Smooth muscle cell (in vitro differentiated cells): Measurements from ENCODE around the gene MR1. TPM values are rescaled to one million over a fixed set of nuclear protein-coding genes. Genes with fewer than 3 reads are reported as not detected.

Experiments used
- DNase-seq: peaks from one replicate; lab custom pipeline; 2025; ENCODE audit not compliant: unreplicated experiment; lab: John Stamatoyannopoulos, UW
- H2AFZ ChIP-seq: fragments of 200-600 bp; sonication (generic); 2 replicates; pipeline ENCODE4 v1.6.0; 2016; ENCODE audit warnings: antibody characterized with exemption, low read depth, mild to moderate bottlenecking
- H3F3A ChIP-seq: fragments of 200-600 bp; sonication (generic); 2 replicates; pipeline ENCODE4 v1.6.0; 2017; ENCODE audit warnings: antibody characterized with exemption, low read depth
- H3K27ac ChIP-seq: fragments of 200-600 bp; sonication (generic); 2 replicates; pipeline ENCODE4 v1.5.1; 2016; ENCODE audit warnings: low read depth, mild to moderate bottlenecking
- H3K27me3 ChIP-seq: fragments of 200-600 bp; sonication (generic); 2 replicates; pipeline ENCODE4 v1.6.1; 2016; ENCODE audit warnings: low read depth, mild to moderate bottlenecking
- H3K36me3 ChIP-seq: fragments of 200-600 bp; sonication (generic); 2 replicates; pipeline ENCODE4 v1.5.1; 2016; ENCODE audit warnings: low read depth
- H3K4me1 ChIP-seq: fragments of 200-600 bp; sonication (generic); 2 replicates; pipeline ENCODE4 v1.5.1; 2016; ENCODE audit warnings: low read depth
- H3K4me2 ChIP-seq: fragments of 200-600 bp; sonication (generic); 2 replicates; pipeline ENCODE4 v1.6.0; 2016; ENCODE audit warnings: mild to moderate bottlenecking
- H3K4me3 ChIP-seq: fragments of 200-600 bp; sonication (generic); 2 replicates; pipeline ENCODE4 v1.5.1; 2016; ENCODE audit warnings: mild to moderate bottlenecking
- H3K79me2 ChIP-seq: fragments of 200-600 bp; sonication (generic); 2 replicates; pipeline ENCODE4 v1.6.0; 2016; ENCODE audit warnings: low read depth, mild to moderate bottlenecking
- H3K9ac ChIP-seq: fragments of 200-600 bp; sonication (generic); 2 replicates; pipeline ENCODE4 v1.6.0; 2016; ENCODE audit warnings: low read depth
- H3K9me3 ChIP-seq: fragments of 200-600 bp; sonication (generic); replicated peaks from 2 replicates; pipeline ENCODE4 v1.5.1; 2016; ENCODE audit warnings: low read depth
- H4K20me1 ChIP-seq: fragments of 200-600 bp; sonication (generic); 2 replicates; pipeline ENCODE4 v1.6.0; 2016; ENCODE audit warnings: low read depth
- WGBS: methylation state at CpG from one replicate; pipeline ENCODE4 v1.1.7; 2016; ENCODE audit warnings: low lambda C conversion rate; 5-methylcytosine and 5-hydroxymethylcytosine counted together
- polyA plus RNA-seq: library from polyadenylated mRNA; unstranded; fragments of >200 nt; fragmentation: Nextera tagmentation; extraction: Ambion mirVana; gene quantifications from 2 replicates; pipeline ENCODE4 v1.2.1, GENCODE V29; 2016
- total RNA-seq: library from RNA; depleted of rRNA; stranded (reverse); fragments of >200 nt; gene quantifications from 2 replicates; pipeline ENCODE4 v1.2.3, GENCODE V29; 2014
- TF ChIP-seq, protein P1 (sequence below): fragments of 200-600 bp; sonication (generic); IDR thresholded peaks from 2 replicates; pipeline ENCODE4 v1.5.1; 2017; ENCODE audit warnings: borderline replicate concordance, mild to moderate bottlenecking, antibody characterized with exemption; ENCODE audit not compliant: insufficient read depth, poor library complexity, severe bottlenecking

The MR1 gene
- total and polyA plus RNA-seq, 2 experiments from 2014 or later: 0.26 to 2.1 TPM

- Histone ChIP-seq H3K4me2 (no peak overlapping the region), H2AFZ (no peak overlapping the region), H3F3A (no peaks in the 10 kb centered on the region), H3K27me3 (no peaks in the 10 kb centered on the region), H3K36me3 (no peaks in the 10 kb centered on the region), H3K79me2 (peaks cover 73% of the 10 kb centered on the region), H3K9ac (no peak overlapping the region), H3K4me3 (no peak overlapping the region), H4K20me1 (peaks cover 74% of the 10 kb centered on the region), H3K27ac (no peak overlapping the region), H3K4me1 (peaks cover 8% of the 10 kb centered on the region), H3K9me3 (no peaks in the 10 kb centered on the region)
- TF ChIP-seq, protein P1, sequence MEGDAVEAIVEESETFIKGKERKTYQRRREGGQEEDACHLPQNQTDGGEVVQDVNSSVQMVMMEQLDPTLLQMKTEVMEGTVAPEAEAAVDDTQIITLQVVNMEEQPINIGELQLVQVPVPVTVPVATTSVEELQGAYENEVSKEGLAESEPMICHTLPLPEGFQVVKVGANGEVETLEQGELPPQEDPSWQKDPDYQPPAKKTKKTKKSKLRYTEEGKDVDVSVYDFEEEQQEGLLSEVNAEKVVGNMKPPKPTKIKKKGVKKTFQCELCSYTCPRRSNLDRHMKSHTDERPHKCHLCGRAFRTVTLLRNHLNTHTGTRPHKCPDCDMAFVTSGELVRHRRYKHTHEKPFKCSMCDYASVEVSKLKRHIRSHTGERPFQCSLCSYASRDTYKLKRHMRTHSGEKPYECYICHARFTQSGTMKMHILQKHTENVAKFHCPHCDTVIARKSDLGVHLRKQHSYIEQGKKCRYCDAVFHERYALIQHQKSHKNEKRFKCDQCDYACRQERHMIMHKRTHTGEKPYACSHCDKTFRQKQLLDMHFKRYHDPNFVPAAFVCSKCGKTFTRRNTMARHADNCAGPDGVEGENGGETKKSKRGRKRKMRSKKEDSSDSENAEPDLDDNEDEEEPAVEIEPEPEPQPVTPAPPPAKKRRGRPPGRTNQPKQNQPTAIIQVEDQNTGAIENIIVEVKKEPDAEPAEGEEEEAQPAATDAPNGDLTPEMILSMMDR: no peak
- DNase-seq: no peak
- WGBS: 43% methylated on average over 1 of the region's 1 CpG
Measured at GRCh38 chr1:181018901-181019681, 14.7 kb upstream of the MR1 start.

GRCh38 chr1:181021159-181021558, 12.6 kb upstream of the MR1 start:
- TF ChIP-seq, protein P1: no peak
- Histone ChIP-seq H3K36me3 (no peaks in the 10 kb centered on the region), H3K9me3 (no peaks in the 10 kb centered on the region), H3K79me2 (peaks cover 53% of the 10 kb centered on the region), H3K27ac (peak overlapping the region; percentile 51), H3K4me3 (peak overlapping the region; percentile 81), H4K20me1 (peaks cover 53% of the 10 kb centered on the region), H2AFZ (no peak overlapping the region), H3K4me1 (peaks cover 8% of the 10 kb centered on the region), H3K4me2 (peak overlapping the region; percentile 89), H3K27me3 (no peaks in the 10 kb centered on the region), H3F3A (no peaks in the 10 kb centered on the region), H3K9ac (peak overlapping the region; percentile 38)
- DNase-seq: no peak
- 77% methylated on average over 3 of the region's 3 CpGs for WGBS

- H3K79me2 ChIP-seq: peaks cover 45% of the 10 kb centered on the region
- TF ChIP-seq, protein P1: no peak
- peak overlapping the region; percentile 80 for H2AFZ ChIP-seq
- H3K27ac ChIP-seq: peak overlapping the region; percentile 51
- peak overlapping the region; percentile 81 for H3K4me3 ChIP-seq
- no peaks in the 10 kb centered on the region for H3F3A ChIP-seq
- peaks cover 8% of the 10 kb centered on the region for H3K4me1 ChIP-seq
- peak; percentile 38 for DNase-seq
- peaks cover 46% of the 10 kb centered on the region for H4K20me1 ChIP-seq
- H3K9me3 ChIP-seq: no peaks in the 10 kb centered on the region
- H3K27me3 ChIP-seq: no peaks in the 10 kb centered on the region
- WGBS: 2% methylated on average over 23 of the region's 23 CpGs
- H3K9ac ChIP-seq: peak overlapping the region; percentile 38
- H3K36me3 ChIP-seq: no peaks in the 10 kb centered on the region
- H3K4me2 ChIP-seq: peak overlapping the region; percentile 89
Measured at GRCh38 chr1:181021811-181022434, 11.9 kb upstream of the MR1 start.
